Measurements from ENCODE around the gene HTRA2. TPM values are rescaled to one million over a fixed set of nuclear protein-coding genes. Genes with fewer than 3 reads are reported as not detected.
A peak's percentile ranks its signal among the peaks of the same experiment; 100 is the strongest.
"Not testable (repeated sequence)": the region's sequence is repeated elsewhere in the genome, so short reads cannot be mapped to it uniquely, and the experiment has no call there.

HTRA2 gene
- total RNA-seq, result 30.6 TPM in 2 replicates

- DNase-seq (ENCODE audit: extremely low read depth, low read depth, low spot score), result peak; percentile 73
These were observed at the start of gene HTRA2, which contains the start of gene AUP1 for GRCh38 chr2:74529357-74530238. TSS of gene HTRA2 (plus strand) at chr2:74529933. CDS start at chr2:74530007, 74 bp downstream. TSS of gene AUP1 (minus strand) at chr2:74529706. CDS start at chr2:74529629, 77 bp downstream.

- DNase-seq (ENCODE audit: extremely low read depth, low read depth, low spot score), result no peak
These were observed 48.3 kb upstream of the HTRA2 start for GRCh38 chr2:74481431-74481830.

- DNase-seq (ENCODE audit: extremely low read depth, low read depth, low spot score), result no peak
These were observed 47.6 kb upstream of the HTRA2 start for GRCh38 chr2:74481961-74482800.

DNA sequence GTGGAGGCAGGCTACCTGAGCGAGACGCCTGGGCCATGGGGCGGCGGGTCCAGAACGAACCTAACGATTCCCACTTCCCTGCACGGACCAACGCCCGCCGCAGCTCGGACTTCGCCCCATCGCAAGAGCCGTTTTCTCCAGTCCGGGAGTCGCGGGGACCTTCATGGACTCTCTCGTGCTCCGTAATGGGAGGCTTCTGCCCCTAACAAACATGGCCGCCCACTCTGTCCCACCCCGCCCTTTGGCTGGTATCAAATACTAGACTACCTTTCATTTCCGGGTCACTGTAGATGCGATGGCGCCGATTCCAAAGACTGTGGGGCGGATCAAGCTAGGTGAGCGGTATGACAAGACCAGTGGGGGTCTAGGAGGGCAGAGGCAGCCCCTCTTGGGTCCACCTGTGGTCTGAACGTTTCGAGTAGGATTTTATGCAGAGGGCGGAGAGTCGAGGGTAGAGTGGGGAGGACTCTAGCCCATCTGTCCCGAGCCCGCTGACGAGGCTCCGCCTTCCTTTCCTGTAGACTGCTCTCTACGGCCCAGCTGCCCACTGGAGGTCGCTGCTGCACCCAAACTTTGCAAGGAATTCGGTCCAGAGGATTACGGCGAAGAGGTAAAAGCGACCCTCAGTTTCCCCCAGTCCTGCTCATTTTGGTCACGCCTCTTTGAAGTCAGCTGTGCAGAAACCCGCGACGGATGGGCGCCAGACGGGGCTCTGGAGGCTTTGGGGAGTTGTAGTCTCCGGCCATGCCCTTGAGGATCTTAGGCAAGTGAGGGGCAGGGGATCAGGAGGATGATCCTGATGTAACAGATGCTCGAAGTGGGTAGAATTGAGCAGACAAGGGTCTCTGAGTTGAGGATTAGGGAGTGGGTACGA lies 46.7 kb upstream of the HTRA2 start, which contains the start of the genes CCDC142 and TTC31:
Gene CCDC142 (minus strand): TSS at position 198 of the 874 bp plus-strand sequence. CDS start 161 bp downstream, at position 37.
Gene TTC31 (plus strand): TSS at position 281 of the 874 bp plus-strand sequence. CDS start 15 bp downstream, at position 296.
- DNase-seq (ENCODE audit: extremely low read depth, low read depth, low spot score), result peak; percentile 81

DNA sequence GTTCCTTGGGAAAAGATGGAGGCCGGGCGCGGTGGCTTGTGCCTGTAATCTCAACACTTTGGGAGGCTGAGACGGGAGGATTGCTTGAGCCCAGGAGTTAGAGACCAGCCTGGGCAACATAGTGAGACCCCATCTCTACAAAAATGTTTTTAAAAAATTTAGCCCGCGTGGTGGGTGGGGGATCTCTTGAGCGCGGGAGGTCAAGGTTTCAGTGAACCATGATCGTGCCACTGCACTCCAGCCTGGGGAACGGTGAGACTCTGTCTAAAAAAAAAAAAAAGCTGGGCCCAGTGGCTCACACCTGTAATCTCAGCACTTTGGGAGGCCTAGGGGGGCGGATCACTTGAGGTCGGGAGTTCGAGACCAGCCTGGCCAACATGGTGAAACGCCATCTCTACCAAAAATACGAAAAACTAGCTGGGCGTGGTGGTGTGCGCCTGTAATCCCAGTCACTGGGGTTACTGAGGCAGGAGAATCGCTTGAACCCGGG lies 46.0 kb upstream of the HTRA2 start:
- not testable (repeated sequence) for DNase-seq (ENCODE audit: extremely low read depth, low read depth, low spot score)

DNA sequence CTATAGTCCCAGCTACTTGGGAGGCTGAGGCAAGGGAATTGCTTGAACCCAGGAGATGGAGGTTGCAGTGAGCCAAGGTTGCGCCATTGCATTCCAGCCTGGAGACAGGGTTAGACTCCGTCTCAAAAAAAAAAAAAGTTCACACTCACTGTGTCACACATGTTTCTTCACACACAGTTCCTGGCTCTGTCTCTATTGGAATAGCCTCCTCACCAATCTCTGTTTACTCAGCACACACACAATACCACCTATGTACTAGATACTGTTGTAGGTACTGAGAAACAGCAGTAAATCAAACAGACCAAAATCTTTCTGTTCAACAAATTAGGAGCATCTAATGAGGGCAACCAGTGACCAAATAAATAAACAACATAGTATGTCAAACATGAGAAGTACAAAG lies 43.6 kb upstream of the HTRA2 start:
- no peak for DNase-seq (ENCODE audit: extremely low read depth, low read depth, low spot score)

GRCh38 chr2:74488643-74489481 lies 40.9 kb upstream of the HTRA2 start:
- no peak for DNase-seq (ENCODE audit: extremely low read depth, low read depth, low spot score)

DNA sequence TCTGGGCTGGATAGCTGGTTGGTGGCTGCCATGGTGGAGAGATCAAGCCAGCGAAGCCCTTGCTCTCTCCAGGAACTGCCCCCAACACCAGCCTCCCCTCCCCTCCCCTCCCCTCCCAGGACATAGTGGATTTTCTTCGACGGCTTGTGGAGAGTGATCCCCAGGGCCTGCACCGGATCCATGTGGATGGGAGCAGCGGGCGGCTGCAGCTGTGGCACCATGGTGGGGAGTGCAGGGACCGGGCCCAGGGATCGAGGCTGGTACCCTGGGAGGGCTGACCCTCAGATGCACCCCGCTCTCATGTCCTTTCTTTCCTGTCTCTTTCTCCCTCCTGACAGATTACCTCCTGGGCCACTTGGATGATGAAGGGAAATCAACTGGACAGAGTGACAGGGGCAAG lies 39.8 kb upstream of the HTRA2 start:
- no peak for DNase-seq (ENCODE audit: extremely low read depth, low read depth, low spot score)

- DNase-seq (ENCODE audit: extremely low read depth, low read depth, low spot score), result no peak
These were observed 37.8 kb upstream of the HTRA2 start for GRCh38 chr2:74491648-74492544.

DNA sequence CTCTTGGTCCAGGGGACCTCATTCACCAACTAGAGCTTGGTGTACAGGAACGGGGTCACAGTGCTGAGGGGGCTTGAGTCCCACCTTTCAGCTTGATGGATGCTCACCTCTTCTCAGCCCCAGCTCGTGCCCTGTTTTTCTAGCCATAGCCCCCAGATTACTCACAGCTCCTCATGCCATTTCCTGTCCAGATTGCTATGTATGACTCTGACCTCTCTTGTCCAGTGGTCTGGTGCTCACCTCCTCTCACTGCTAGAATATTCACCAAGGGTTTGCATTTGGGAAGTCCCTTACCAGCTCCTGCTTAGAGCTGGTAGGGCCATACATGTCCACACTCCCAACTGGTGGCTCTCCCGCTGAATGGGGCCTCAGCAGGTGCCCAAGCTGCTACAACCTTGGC lies 36.2 kb upstream of the HTRA2 start:
- DNase-seq (ENCODE audit: extremely low read depth, low read depth, low spot score), result no peak

DNA sequence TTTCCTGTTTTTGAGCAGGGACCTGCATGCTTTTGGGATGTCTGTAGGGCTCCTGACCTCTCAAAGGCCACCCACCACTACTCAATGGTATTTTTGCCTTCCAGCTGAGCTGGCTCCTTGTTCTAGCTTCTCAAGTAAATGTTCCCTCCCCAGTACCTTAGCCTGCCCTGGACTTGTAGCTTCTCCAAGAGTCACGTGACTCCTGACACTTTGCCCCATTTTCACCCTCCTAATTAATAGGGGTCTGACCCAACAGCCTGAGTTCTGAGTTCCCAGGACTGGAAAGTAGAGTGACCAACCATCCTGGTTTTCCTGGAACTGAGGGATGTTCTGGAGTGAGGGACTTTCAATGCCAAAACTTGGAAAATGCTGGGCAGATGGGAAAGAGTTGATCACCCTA lies 34.3 kb upstream of the HTRA2 start:
- DNase-seq (ENCODE audit: extremely low read depth, low read depth, low spot score), result no peak

GRCh38 chr2:74496997-74497776 lies 32.5 kb upstream of the HTRA2 start:
- DNase-seq (ENCODE audit: extremely low read depth, low read depth, low spot score), result no peak

GRCh38 chr2:74497777-74498499 lies 31.8 kb upstream of the HTRA2 start:
- no peak for DNase-seq (ENCODE audit: extremely low read depth, low read depth, low spot score)

DNA sequence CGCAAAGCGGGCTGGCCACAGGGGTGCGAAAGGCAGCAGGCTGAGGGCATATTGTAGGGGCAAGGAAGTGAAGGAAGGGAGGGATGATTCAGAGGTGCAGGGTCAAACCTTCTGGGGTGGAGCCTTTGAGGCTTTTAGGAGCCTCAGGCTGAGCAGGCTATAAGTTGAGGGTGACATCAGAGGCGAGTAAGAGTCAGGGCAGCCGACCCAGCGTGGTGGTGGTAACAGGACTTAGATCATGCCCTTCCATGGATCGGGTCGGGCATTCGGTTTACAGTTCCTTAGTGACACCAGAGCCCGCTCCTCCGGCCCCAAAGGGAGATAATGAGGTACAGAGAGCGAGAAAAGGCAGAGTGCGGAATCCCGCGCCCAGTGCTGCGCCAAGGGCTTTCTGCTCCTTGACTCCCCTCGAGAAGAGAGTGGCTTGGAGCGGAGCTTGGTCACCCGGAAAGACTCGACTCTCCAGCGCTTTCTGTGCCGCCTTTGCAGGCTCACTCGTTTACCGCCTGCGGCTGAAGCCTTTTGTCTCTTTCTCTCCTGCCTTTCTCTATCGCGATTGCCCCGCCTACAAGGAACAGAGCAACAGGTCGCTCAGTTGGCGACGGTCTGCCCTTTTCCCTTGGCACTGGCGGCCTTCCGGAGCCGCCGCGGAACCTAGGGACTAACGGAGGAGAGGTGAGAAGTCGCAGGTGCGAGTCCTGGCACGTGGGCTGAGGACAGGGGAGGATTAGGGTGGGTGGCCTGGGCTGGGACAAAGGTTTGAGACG lies 31.1 kb upstream of the HTRA2 start:
- no peak for DNase-seq (ENCODE audit: extremely low read depth, low read depth, low spot score)

DNA sequence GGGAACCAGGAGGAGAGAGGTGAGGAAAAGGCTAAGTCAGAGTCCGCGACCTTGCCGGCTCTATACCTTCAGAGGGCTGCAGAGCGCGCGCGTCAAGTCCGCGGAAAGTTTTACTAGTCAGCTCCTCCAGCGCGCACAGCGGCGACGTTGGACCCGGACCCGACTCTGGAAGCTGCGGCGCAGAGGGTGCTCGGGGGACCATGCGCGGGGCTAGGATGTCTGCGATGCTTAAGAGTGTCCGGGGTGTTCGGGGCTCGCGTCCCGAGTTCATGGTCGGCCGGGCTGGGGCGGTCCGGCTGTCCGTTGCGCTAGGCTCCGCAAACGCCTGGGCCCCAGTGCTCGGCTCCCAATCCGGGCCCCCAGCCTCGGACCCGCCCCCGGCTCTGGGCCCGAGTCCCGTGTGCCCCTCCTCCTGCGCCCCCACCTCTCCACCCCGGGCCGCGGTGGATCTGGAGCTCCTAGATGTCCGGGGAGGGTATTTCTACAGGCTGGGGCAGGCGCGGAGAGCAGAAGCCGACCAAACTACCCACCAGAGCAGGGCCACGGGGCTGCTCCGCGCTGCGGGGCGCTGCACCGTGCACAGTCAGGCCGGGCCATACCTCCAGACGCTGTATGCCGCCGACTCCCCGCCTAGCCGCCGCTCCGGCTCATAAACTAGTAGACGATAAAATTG lies 30.3 kb upstream of the HTRA2 start, which contains the start of gene LBX2:
Gene LBX2 (minus strand): TSS at position 337 of the 673 bp plus-strand sequence. CDS start 66 bp downstream, at position 271.
- DNase-seq (ENCODE audit: extremely low read depth, low read depth, low spot score), result no peak
